IgD-negative memory B cell (primary cell): ENCODE measurements around the gene EIF3J. TPM values are rescaled to one million over a fixed set of nuclear protein-coding genes. Genes with fewer than 3 reads are reported as not detected.
"Not testable (repeated sequence)": the region's sequence is repeated elsewhere in the genome, so short reads cannot be mapped to it uniquely, and the experiment has no call there.

Experiments
- H3K27ac Mint-ChIP-seq, 3 donors: one replicate each; pipeline ENCODE4 v1.8.0; 2020 to 2022; ENCODE audit warnings: mild to moderate bottlenecking in 3 of 3, mixed read lengths in 3 of 3, moderate library complexity in 1 of 3
- H3K27me3 Mint-ChIP-seq: one replicate; pipeline ENCODE4 v1.8.0; 2021; ENCODE audit warnings: mixed read lengths
- H3K36me3 Mint-ChIP-seq: one replicate; pipeline ENCODE4 v1.8.0; 2020; ENCODE audit warnings: mild to moderate bottlenecking, mixed read lengths
- H3K4me1 Mint-ChIP-seq, 3 donors: one replicate each; pipeline ENCODE4 v1.8.0; 2020 to 2022; ENCODE audit warnings: mixed read lengths in 3 of 3, mild to moderate bottlenecking in 1 of 3
- H3K4me3 Mint-ChIP-seq, 4 donors: one replicate each; pipeline ENCODE4 v1.8.0; 2020 to 2022; ENCODE audit warnings: mild to moderate bottlenecking in 4 of 4, mixed read lengths in 4 of 4, moderate library complexity in 3 of 4
- H3K9me3 Mint-ChIP-seq, 3 donors: one replicate each; pipeline ENCODE4 v1.8.0; 2020 to 2021; ENCODE audit warnings: mixed read lengths in 3 of 3, mild to moderate bottlenecking in 1 of 3
- polyA plus RNA-seq: library from polyadenylated mRNA; unstranded; fragments of 300-500 nt; fragmentation: Illumina TruSeq; gene quantifications from one replicate; pipeline ENCODE4 v1.2.3, GENCODE V29; 2021

EIF3J gene
- polyA plus RNA-seq, 1 donor from 2014 or later, result 15.4 TPM

GRCh38 chr15:44560926-44561325 is 24.0 kb downstream of the EIF3J start:
- not testable (repeated sequence) for H3K4me3 Mint-ChIP-seq, H3K27me3 Mint-ChIP-seq, H3K4me1 Mint-ChIP-seq, H3K36me3 Mint-ChIP-seq, H3K9me3 Mint-ChIP-seq
- peak overlapping the region in 1 of 3 donors; percentile 76 for H3K27ac Mint-ChIP-seq

- H3K4me1 Mint-ChIP-seq, result peaks cover 0 to 2% (median 0%) of the 10 kb centered on the region in 3 donors
- H3K36me3 Mint-ChIP-seq, result peaks cover 12% of the 10 kb centered on the region
- H3K27ac Mint-ChIP-seq, result peak overlapping the region in 1 of 3 donors; percentile 31
- H3K9me3 Mint-ChIP-seq, result no peaks in the 10 kb centered on the region
- no peak overlapping the region for H3K4me3 Mint-ChIP-seq
- H3K27me3 Mint-ChIP-seq, result no peaks in the 10 kb centered on the region
Measured at GRCh38 chr15:44565387-44566154, 28.6 kb downstream of the EIF3J start.

- Mint-ChIP-seq H3K27ac (peak overlapping the region in 1 of 3 donors; percentile 31), H3K9me3 (no peaks in the 10 kb centered on the region), H3K4me1 (no peaks in the 10 kb centered on the region)
Measured at GRCh38 chr15:44566155-44566540, 29.2 kb downstream of the EIF3J start.

GRCh38 chr15:44568338-44568737 is 31.4 kb downstream of the EIF3J start:
- no peaks in the 10 kb centered on the region for H3K27me3 Mint-ChIP-seq
- no peaks in the 10 kb centered on the region for H3K9me3 Mint-ChIP-seq
- no peak overlapping the region for H3K27ac Mint-ChIP-seq
- peaks cover 12% of the 10 kb centered on the region for H3K36me3 Mint-ChIP-seq
- H3K4me3 Mint-ChIP-seq, result no peak overlapping the region
- H3K4me1 Mint-ChIP-seq, result no peaks in the 10 kb centered on the region

More at GRCh38 chr15:44566155-44566540, 29.2 kb downstream of the EIF3J start:
- H3K36me3 Mint-ChIP-seq, result peaks cover 12% of the 10 kb centered on the region
- no peaks in the 10 kb centered on the region for H3K27me3 Mint-ChIP-seq
- no peak overlapping the region for H3K4me3 Mint-ChIP-seq

GRCh38 chr15:44569316-44569715 is 32.4 kb downstream of the EIF3J start:
- no peaks in the 10 kb centered on the region for H3K4me1 Mint-ChIP-seq
- no peaks in the 10 kb centered on the region for H3K9me3 Mint-ChIP-seq
- peak overlapping the region in 1 of 3 donors; percentile 53 for H3K27ac Mint-ChIP-seq
- H3K4me3 Mint-ChIP-seq, result no peak overlapping the region
- peaks cover 13% of the 10 kb centered on the region for H3K36me3 Mint-ChIP-seq
- H3K27me3 Mint-ChIP-seq, result no peaks in the 10 kb centered on the region

GRCh38 chr15:44570361-44570760 is 33.4 kb downstream of the EIF3J start:
- no peaks in the 10 kb centered on the region for H3K27me3 Mint-ChIP-seq
- peak overlapping the region in 1 of 3 donors; percentile 43 for H3K27ac Mint-ChIP-seq
- H3K36me3 Mint-ChIP-seq, result peaks cover 11% of the 10 kb centered on the region
- no peak overlapping the region for H3K4me3 Mint-ChIP-seq
- H3K9me3 Mint-ChIP-seq, result no peaks in the 10 kb centered on the region
- no peaks in the 10 kb centered on the region for H3K4me1 Mint-ChIP-seq

GRCh38 chr15:44573386-44573785 is 36.4 kb downstream of the EIF3J start:
- H3K4me3 Mint-ChIP-seq, result no peak overlapping the region
- peaks cover 4 to 6% (median 4%) of the 10 kb centered on the region in 3 donors for H3K4me1 Mint-ChIP-seq
- H3K27ac Mint-ChIP-seq, result peak overlapping the region in 1 of 3 donors; percentile 53
- peaks cover 5% of the 10 kb centered on the region for H3K36me3 Mint-ChIP-seq
- H3K27me3 Mint-ChIP-seq, result no peaks in the 10 kb centered on the region
- H3K9me3 Mint-ChIP-seq, result no peaks in the 10 kb centered on the region

GRCh38 chr15:44574734-44575133 is 37.8 kb downstream of the EIF3J start:
- H3K27ac Mint-ChIP-seq, result peak overlapping the region in 1 of 3 donors; percentile 16
- H3K4me3 Mint-ChIP-seq, result no peak overlapping the region
- H3K27me3 Mint-ChIP-seq, result no peaks in the 10 kb centered on the region
- H3K36me3 Mint-ChIP-seq, result peaks cover 5% of the 10 kb centered on the region
- H3K4me1 Mint-ChIP-seq, result peaks cover 7 to 9% (median 7%) of the 10 kb centered on the region in 3 donors
- no peaks in the 10 kb centered on the region for H3K9me3 Mint-ChIP-seq

- Mint-ChIP-seq H3K4me1 (peaks cover 9 to 18% (median 9%) of the 10 kb centered on the region in 3 donors), H3K36me3 (peaks cover under 1% of the 10 kb centered on the region), H3K27me3 (no peaks in the 10 kb centered on the region), H3K9me3 (no peaks in the 10 kb centered on the region), H3K4me3 (no peak overlapping the region), H3K27ac (no peak overlapping the region)
Measured at GRCh38 chr15:44580105-44580504, 43.2 kb downstream of the EIF3J start.

- H3K4me3 Mint-ChIP-seq, result peak overlapping the region in 1 of 4 donors; percentile 69
- no peaks in the 10 kb centered on the region for H3K27me3 Mint-ChIP-seq
- peaks cover 2 to 9% (median 2%) of the 10 kb centered on the region in 3 donors for H3K4me1 Mint-ChIP-seq
- H3K9me3 Mint-ChIP-seq, result no peaks in the 10 kb centered on the region
- no peaks in the 10 kb centered on the region for H3K36me3 Mint-ChIP-seq
- H3K27ac Mint-ChIP-seq, result peak overlapping the region in 2 of 3 donors; percentile 31 to 33
Measured at GRCh38 chr15:44584162-44584749, 47.3 kb downstream of the EIF3J start.

- H3K4me3 Mint-ChIP-seq, result no peak overlapping the region
- H3K9me3 Mint-ChIP-seq, result no peaks in the 10 kb centered on the region
- no peaks in the 10 kb centered on the region for H3K27me3 Mint-ChIP-seq
- no peaks in the 10 kb centered on the region for H3K36me3 Mint-ChIP-seq
- peaks cover 2 to 9% (median 2%) of the 10 kb centered on the region in 3 donors for H3K4me1 Mint-ChIP-seq
- peak overlapping the region in 1 of 3 donors; percentile 3 for H3K27ac Mint-ChIP-seq
Measured at GRCh38 chr15:44585633-44586032, 48.7 kb downstream of the EIF3J start.

GRCh38 chr15:44588541-44588940 is 51.6 kb downstream of the EIF3J start:
- Mint-ChIP-seq H3K27ac (no peak overlapping the region), H3K36me3 (peaks cover 2% of the 10 kb centered on the region)

GRCh38 chr15:44591326-44591725 is 54.4 kb downstream of the EIF3J start:
- Mint-ChIP-seq H3K27me3 (no peaks in the 10 kb centered on the region), H3K4me1 (peaks cover 8 to 10% (median 8%) of the 10 kb centered on the region in 3 donors), H3K4me3 (no peak overlapping the region), H3K36me3 (peaks cover 2% of the 10 kb centered on the region), H3K9me3 (no peaks in the 10 kb centered on the region), H3K27ac (no peak overlapping the region)

More at GRCh38 chr15:44588541-44588940, 51.6 kb downstream of the EIF3J start:
- Mint-ChIP-seq H3K4me3 (no peak overlapping the region), H3K9me3 (no peaks in the 10 kb centered on the region), H3K27me3 (no peaks in the 10 kb centered on the region), H3K4me1 (peaks cover 3 to 10% (median 5%) of the 10 kb centered on the region in 3 donors)

GRCh38 chr15:44593042-44593736 is 56.2 kb downstream of the EIF3J start:
- Mint-ChIP-seq H3K36me3 (peaks cover 2% of the 10 kb centered on the region), H3K4me3 (no peak overlapping the region), H3K4me1 (peaks cover 8 to 10% (median 10%) of the 10 kb centered on the region in 3 donors), H3K27ac (peak overlapping the region; percentile 37 to 91 (median 60)), H3K27me3 (no peaks in the 10 kb centered on the region), H3K9me3 (no peaks in the 10 kb centered on the region)

GRCh38 chr15:44595246-44595645 is 58.3 kb downstream of the EIF3J start:
- no peaks in the 10 kb centered on the region for H3K27me3 Mint-ChIP-seq
- H3K4me3 Mint-ChIP-seq, result no peak overlapping the region
- H3K27ac Mint-ChIP-seq, result peak overlapping the region; percentile 59 to 78 (median 72)
- H3K9me3 Mint-ChIP-seq, result no peaks in the 10 kb centered on the region
- peaks cover 8 to 10% (median 10%) of the 10 kb centered on the region in 3 donors for H3K4me1 Mint-ChIP-seq
- H3K36me3 Mint-ChIP-seq, result peaks cover 2% of the 10 kb centered on the region
